Right atrium auricular region (tissue), 2 donors: ENCODE results near the gene TRIM10. TPM values are rescaled to one million over a fixed set of nuclear protein-coding genes. Genes with fewer than 3 reads are reported as not detected.
A peak's percentile ranks its signal among the peaks of the same experiment; 100 is the strongest.
"Not testable (repeated sequence)": the region's sequence is repeated elsewhere in the genome, so short reads cannot be mapped to it uniquely, and the experiment has no call there.

Experiments
- DNase-seq: peaks from one replicate; pipeline ENCODE4 v3.0.0-alpha.2; 2019; ENCODE audit warnings: low spot score
- H3K27ac ChIP-seq, 2 donors: fragments of 200-600 bp; sonication (generic); 1 replicate in 1 of 2; 2 replicates in 1 of 2; pipeline ENCODE4 v1.5.1; 2016 to 2019
- H3K27me3 ChIP-seq, 2 donors: fragments of 200-600 bp; sonication (generic); one replicate each; pipeline versions ENCODE4 v1.5.1 to v1.6.0; 2017 to 2019
- H3K36me3 ChIP-seq: fragments of 200-600 bp; sonication (generic); one replicate; pipeline ENCODE4 v1.5.1; 2016
- H3K4me1 ChIP-seq, 2 donors: fragments of 200-600 bp; sonication (generic); one replicate each; pipeline versions ENCODE4 v1.5.1 to v1.6.0; 2017 to 2019
- H3K4me3 ChIP-seq, 2 donors: fragments of 200-600 bp; sonication (generic); 1 replicate in 1 of 2; 2 replicates in 1 of 2; pipeline ENCODE4 v1.5.1; 2017 to 2019; ENCODE audit warnings: mild to moderate bottlenecking in 1 of 2, moderate library complexity in 1 of 2
- H3K9me3 ChIP-seq, 2 donors: fragments of 200-600 bp; sonication (generic); one replicate each; pipeline ENCODE4 v1.5.1; 2019
- total RNA-seq, 2 donors: library from RNA; depleted of rRNA; stranded (reverse); fragments of >200 nt; gene quantifications; one replicate each; pipeline ENCODE4 v1.1.0, GENCODE V29; 2016
- TF ChIP-seq, protein P1 (sequence below), 2 donors: fragments of 200-600 bp; sonication (generic); IDR thresholded peaks; one replicate each; pipeline ENCODE4 v1.5.1; 2019; ENCODE audit warnings: antibody characterized with exemption in 2 of 2

TRIM10 gene
- total RNA-seq, 2 donors from 2014 or later: not detected

- H3K36me3 ChIP-seq: no peaks in the 10 kb centered on the region
- TF ChIP-seq, protein P1, sequence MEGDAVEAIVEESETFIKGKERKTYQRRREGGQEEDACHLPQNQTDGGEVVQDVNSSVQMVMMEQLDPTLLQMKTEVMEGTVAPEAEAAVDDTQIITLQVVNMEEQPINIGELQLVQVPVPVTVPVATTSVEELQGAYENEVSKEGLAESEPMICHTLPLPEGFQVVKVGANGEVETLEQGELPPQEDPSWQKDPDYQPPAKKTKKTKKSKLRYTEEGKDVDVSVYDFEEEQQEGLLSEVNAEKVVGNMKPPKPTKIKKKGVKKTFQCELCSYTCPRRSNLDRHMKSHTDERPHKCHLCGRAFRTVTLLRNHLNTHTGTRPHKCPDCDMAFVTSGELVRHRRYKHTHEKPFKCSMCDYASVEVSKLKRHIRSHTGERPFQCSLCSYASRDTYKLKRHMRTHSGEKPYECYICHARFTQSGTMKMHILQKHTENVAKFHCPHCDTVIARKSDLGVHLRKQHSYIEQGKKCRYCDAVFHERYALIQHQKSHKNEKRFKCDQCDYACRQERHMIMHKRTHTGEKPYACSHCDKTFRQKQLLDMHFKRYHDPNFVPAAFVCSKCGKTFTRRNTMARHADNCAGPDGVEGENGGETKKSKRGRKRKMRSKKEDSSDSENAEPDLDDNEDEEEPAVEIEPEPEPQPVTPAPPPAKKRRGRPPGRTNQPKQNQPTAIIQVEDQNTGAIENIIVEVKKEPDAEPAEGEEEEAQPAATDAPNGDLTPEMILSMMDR (IDR thresholded peaks at IDR 0.05): peak; percentile 55 to 69
- H3K27ac ChIP-seq: no peak overlapping the region
- no peak for DNase-seq
- peaks cover 0 to 5% of the 10 kb centered on the region in 2 donors for H3K4me1 ChIP-seq
- H3K27me3 ChIP-seq: peaks cover 0 to 19% of the 10 kb centered on the region in 2 donors
- H3K4me3 ChIP-seq: no peak overlapping the region
- H3K9me3 ChIP-seq: no peaks in the 10 kb centered on the region
These were observed 8.9 kb upstream of the TRIM10 start for GRCh38 chr6:30169658-30170614.

GRCh38 chr6:30168741-30169140 is 7.7 kb upstream of the TRIM10 start:
- H3K27ac ChIP-seq: no peak overlapping the region
- H3K9me3 ChIP-seq: no peaks in the 10 kb centered on the region
- H3K4me3 ChIP-seq: no peak overlapping the region
- H3K36me3 ChIP-seq: no peaks in the 10 kb centered on the region
- H3K27me3 ChIP-seq: peaks cover 0 to 19% of the 10 kb centered on the region in 2 donors
- DNase-seq: no peak
- TF ChIP-seq, protein P1 (IDR thresholded peaks at IDR 0.05): no peak
- peaks cover 0 to 5% of the 10 kb centered on the region in 2 donors for H3K4me1 ChIP-seq

DNA sequence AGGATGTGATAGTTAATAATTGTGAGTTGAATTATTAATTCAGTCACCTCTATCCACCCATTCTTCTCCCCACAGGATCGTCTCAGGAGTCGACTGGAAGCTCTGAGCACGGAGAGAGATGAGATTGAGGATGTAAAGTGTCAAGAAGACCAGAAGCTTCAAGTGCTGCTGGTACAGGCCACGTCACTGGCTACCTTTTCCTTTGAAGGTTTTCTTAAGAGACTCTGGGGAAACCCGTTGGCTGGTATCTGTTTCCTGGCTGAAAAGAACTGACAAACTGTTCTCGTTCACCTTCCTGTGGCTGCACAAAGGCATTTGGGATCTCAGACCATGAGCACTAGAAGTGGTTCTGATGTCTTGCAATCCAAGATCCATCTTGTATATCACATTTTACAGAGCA is 6.1 kb upstream of the TRIM10 start:
- peaks cover 0 to 5% of the 10 kb centered on the region in 2 donors for H3K4me1 ChIP-seq
- H3K27ac ChIP-seq: no peak overlapping the region
- TF ChIP-seq, protein P1 (IDR thresholded peaks at IDR 0.05): no peak
- no peaks in the 10 kb centered on the region for H3K36me3 ChIP-seq
- no peak for DNase-seq
- no peaks in the 10 kb centered on the region for H3K9me3 ChIP-seq
- peaks cover 0 to 13% of the 10 kb centered on the region in 2 donors for H3K27me3 ChIP-seq
- no peak overlapping the region for H3K4me3 ChIP-seq

- not testable (repeated sequence) for H3K9me3 ChIP-seq, H3K27ac ChIP-seq, H3K36me3 ChIP-seq, H3K4me3 ChIP-seq, H3K27me3 ChIP-seq, H3K4me1 ChIP-seq, DNase-seq
These were observed 4.2 kb upstream of the TRIM10 start for GRCh38 chr6:30165238-30165637.

DNA sequence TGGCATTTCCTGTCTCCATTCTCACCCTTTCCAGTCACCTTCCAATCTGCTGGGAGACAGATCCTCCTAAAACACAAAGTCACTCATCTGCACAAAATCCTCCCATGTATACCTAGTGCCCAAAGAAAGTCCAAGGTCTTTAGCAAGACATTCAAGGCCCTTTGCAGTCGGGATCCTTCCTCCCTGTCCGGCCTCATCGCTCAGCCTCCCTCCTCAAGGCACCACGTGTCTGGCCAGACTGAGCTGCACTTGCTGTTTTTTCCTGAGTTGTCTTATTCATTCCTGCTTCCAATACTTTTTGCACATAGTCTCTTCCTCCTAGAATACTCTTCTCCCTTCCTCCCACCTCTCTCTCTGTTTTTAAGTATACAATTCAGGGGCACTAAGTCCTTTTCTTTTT is 3.7 kb upstream of the TRIM10 start:
- DNase-seq: no peak
- Histone ChIP-seq H3K9me3 (no peaks in the 10 kb centered on the region), H3K4me3 (no peak overlapping the region), H3K27ac (no peak overlapping the region), H3K4me1 (no peaks in the 10 kb centered on the region), H3K36me3 (no peaks in the 10 kb centered on the region), H3K27me3 (no peaks in the 10 kb centered on the region)
- TF ChIP-seq, protein P1 (IDR thresholded peaks at IDR 0.05): no peak

GRCh38 chr6:30163918-30164654 is 3.1 kb upstream of the TRIM10 start:
- Histone ChIP-seq H3K27ac (no peak overlapping the region), H3K9me3 (no peaks in the 10 kb centered on the region), H3K36me3 (no peaks in the 10 kb centered on the region), H3K4me3 (no peak overlapping the region), H3K27me3 (no peaks in the 10 kb centered on the region), H3K4me1 (no peaks in the 10 kb centered on the region)
- TF ChIP-seq, protein P1 (IDR thresholded peaks at IDR 0.05): no peak
- no peak for DNase-seq
